GM18517 (cell line): ENCODE data around the gene MBNL3.
A peak's percentile ranks its signal among the peaks of the same experiment; 100 is the strongest.
"Not testable (repeated sequence)": the region's sequence is repeated elsewhere in the genome, so short reads cannot be mapped to it uniquely, and the experiment has no call there.

Source experiments
- ATAC-seq: cut with Tn5 transposase; IDR thresholded peaks from one replicate; pipeline ENCODE4 v1.9.1; 2021; ENCODE audit warnings: mild to moderate bottlenecking, moderate library complexity; ENCODE audit not compliant: unreplicated experiment

Gene MBNL3

DNA sequence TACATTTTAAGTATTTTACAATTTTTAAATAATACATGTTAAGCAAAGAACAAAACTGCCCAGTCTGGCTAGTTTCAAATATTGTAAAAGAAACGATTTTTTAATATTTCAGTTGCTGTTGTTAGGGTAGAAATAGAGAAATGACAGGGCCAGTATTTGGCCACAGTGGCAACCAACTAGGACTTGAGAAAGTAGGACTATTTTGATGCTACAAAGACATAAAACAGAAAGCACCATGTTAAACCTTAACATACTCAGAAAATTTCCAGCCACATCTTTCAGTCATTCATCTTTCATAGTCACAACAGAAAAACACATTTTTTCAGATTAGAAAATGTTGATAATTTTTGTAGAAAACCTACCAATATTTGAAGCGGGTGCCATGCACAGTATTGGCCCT lies 104.5 kb downstream of the MBNL3 start:
- no peak for ATAC-seq

DNA sequence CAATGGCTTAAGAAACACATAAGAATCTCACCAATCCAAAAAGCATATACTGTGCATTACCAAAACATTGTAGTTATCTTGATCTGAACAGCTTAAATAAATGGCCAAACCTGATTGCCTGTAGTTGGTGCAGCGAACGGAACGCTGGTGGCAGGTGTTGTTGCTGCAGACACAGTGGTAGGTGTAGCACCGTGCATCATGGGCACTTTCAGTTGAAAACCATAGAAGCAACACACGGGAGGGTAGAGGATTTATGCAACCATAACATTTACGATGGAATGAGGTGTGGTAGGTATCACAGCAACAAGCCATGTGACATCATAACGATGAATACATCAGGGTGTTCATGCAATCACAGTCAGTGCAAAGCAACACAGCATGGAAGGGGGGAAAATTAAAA lies 106.8 kb downstream of the MBNL3 start:
- no peak for ATAC-seq

DNA sequence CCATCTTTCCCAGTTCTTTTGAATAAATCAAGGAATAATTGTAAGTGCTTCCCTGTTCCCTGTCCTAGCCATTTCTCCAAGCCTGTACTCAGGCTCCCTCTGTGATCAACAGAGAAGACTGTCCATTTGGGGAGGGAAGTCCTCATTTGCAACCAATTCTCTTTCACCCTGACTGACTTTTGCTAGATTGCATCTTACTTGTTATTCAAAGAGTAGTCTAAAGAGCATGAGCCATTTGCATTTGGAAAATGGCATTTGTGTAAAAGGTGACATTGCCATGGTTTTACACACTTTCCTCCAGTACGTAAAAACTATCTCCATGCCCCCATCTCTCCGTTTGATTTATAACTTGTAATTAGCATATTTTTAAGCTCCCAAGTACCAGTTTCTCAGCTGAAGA lies 110.6 kb downstream of the MBNL3 start:
- no peak for ATAC-seq

DNA sequence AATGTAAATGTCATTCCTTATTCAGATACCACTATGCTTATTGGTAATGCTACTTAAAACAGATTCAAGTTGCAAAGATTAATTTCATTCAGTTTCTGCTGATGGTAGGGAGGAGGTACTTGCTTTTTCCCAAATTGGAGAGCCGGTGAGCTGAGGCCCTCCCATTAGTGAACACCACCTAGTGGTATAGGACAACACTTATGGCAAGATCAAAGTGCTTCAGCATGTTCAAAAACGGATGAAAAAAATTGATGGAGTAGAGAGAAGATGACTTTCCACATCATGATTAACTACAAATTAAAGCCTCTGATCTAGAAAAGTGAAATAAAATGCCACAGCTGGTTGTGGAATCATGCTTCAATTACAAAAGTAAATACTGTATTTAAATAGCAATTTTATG lies 112.9 kb downstream of the MBNL3 start:
- no peak for ATAC-seq

DNA sequence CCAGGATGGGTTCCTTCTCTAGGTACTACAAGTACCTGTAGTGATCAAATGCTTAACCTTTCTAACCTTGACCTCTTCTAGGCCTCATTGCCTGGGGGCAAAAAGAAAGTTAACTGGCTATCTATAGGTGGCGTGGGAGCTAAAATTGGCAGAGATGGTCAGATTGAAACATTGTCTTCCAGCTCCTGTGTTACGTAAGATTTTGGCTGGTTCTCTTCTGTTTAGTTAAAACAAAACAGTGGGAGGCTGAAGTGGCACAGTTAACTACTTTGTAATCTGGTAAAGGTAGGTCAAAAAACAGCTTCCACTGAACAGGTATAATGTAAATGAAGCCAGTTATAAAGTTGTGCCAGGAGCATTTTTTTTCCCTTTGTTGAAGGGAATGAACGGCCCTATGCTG lies 115.2 kb downstream of the MBNL3 start:
- no peak for ATAC-seq

DNA sequence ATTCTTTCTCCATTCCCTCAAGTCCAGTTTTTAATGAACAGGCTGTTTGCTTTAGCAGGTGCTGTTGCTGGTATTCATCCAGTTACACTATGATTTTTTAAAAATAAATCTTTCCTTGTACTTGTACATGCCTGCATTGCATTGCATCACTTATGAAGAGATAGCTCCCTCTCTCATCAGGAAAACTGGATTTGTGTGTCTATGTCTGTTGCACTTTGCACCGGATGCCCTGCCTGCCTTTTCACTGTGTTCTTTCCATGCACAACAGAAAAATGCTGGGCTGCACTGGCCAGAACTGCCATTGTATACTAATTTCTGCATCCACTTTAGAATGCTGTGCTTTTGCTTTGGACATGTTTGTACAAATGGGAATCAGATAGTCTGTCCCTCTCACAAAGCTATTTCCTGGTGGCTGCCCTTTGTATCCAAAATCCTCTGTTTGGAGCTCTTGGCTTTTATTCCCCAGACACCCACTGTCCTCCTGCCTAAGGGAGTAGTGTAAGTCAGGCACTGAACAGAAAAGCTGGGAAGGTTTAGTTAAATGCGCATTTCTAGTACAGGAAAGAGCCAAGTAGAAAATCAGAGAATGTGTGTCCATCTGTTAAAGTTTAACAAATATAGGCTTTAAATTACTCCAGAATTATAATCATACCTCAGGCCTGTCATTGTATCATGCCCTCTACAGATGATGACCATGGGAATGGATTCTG lies 119.1 kb downstream of the MBNL3 start:
- ATAC-seq: no peak

DNA sequence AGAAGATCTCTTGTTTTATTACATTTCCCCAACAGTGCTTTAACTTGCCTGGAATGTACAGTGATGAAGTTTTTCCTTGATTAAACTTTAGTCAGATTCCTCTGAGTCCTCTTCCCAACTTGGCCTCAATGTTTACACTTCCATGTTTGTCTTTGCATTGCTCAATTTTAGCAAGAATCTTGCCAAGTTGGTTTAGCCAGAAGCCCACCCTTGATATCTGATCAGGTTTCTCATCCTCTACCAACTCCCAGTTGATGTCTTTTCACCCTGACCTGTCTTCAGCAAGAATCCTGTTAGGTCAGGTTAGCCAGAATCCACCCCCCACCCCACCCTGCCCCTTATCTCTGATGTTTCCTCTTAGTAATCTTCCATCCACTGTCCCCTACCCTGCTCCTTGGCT lies 120.9 kb downstream of the MBNL3 start:
- ATAC-seq: no peak

DNA sequence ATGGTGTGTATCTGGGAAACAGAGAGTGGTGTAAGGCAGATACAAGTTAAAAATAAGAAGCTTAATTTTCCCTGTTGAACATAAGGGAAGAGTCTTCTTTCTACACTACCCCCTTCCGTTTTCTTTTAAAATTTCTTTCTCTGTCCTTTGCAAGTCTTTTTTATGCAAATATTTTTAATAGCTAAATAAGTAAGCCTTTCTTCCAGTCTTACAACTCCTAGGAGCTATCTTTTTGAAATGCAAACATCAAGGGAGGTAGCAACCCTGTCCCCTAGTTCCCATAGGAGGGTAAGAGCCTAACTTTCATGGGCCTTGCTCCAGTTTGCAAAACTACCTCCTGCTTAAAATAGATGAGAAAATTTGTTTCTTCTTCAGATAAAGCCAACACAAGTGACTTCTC lies 121.5 kb downstream of the MBNL3 start:
- ATAC-seq: no peak

DNA sequence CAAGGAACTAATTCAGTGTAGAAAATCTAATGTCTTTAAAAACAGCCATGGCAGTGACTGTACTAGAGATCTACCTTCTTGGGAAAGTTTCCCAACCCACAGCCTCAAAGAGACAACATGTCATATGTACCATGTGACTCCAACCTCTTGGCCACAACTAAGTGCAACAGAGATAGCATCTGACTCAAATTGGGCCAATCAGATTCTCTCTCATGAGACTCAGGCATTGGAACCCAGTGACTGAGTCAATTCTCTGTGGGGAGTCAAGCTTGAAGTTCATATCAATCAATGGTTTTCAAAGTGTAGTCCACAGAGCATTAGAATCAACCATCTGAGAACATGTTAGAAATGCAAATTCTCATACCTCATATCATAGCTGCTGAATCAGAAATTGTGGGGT lies 123.3 kb downstream of the MBNL3 start:
- no peak for ATAC-seq

DNA sequence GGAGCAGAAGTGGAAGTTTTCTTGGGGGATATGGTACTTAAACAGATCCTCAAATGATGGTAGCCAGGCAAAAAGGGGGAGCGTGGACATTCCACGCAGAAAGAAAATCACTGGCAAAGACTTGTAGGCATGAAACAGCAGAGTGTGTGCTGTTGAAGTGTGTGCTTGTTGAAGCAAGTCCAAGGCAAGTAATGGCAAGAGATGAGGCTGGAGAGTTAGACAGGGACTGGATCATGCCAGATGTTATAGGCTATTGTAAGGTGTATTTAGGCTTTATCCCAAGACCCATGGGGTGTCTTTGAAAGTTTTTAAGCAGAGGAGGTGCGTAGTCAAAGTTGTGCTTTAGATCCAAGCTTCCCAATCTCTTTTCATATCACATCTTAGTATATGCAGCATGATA lies 124.5 kb downstream of the MBNL3 start:
- ATAC-seq: no peak

DNA sequence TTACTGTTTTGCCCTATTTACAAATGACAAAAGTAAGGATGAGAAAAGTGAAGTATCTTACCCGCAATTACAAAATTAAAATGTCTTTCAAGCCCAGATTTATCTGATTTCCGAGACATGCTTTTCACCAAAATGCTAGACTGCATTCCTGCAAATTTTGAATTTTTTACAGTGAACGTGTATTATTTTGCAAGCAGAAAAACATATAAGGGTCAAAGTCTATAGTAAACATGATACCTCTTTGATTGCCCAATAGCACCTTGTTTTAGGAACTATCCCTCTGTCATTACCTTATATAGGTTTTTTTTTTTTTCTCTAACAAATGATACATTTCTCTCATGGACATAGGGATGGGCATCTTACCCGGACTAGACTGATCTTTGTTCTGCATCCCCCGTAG lies 135.4 kb downstream of the MBNL3 start:
- ATAC-seq: no peak

DNA sequence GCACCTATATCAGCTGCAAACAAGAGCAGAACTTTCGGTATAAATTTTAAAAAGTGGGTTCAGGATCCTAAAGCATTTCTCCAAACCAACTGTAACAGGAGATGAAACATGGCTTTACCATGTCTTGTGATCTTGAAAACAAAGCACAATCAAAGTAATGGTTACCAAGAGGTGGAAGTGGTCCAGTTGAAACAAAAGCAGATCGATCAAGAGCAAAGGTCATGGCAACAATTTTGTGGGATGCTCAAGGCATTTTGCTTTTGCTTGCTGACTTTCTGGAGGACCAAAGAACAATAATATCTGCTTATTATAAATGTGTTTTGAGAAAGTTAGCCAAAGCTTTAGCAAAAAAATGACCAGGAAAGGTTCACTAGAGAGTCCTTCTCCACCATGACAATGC lies 152.7 kb downstream of the MBNL3 start:
- no peak for ATAC-seq

DNA sequence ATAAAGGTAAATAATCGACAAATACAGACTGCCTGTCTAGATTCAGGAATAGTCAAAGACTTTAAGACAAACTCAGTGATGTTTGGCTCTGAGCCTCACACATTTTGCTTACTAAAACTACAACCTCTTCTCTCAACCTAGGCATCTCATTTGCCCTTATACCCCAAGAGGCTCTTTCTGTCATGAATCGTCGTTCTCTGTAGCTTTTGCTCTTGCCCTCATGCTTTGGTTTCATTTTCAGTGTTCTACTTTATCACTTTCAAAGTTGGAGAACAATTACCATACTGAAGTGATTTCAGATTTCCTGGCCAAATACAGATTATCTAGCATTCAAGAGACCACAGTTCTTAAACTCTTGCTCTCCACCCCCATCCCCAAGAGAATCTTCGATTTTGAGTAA lies 155.5 kb downstream of the MBNL3 start:
- peak; percentile 55 for ATAC-seq

DNA sequence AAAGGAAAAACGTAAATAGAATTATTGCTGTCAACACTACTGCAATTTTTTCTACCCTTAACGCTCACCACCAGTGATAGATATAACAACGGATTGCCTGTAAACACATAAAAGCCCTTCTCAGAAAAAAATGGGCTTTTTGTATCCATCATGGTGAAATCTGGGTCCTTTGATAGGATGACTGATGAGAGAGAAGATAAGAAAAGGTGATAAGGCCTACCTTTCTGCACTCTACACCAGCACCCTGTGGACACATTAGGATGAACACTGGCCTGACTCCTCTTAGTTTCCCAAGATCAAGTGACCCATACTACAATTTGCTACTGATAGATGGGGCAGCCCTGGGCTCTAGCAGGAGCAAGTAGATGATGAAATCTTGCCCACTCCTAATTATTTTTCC lies 157.3 kb downstream of the MBNL3 start:
- ATAC-seq: no peak

DNA sequence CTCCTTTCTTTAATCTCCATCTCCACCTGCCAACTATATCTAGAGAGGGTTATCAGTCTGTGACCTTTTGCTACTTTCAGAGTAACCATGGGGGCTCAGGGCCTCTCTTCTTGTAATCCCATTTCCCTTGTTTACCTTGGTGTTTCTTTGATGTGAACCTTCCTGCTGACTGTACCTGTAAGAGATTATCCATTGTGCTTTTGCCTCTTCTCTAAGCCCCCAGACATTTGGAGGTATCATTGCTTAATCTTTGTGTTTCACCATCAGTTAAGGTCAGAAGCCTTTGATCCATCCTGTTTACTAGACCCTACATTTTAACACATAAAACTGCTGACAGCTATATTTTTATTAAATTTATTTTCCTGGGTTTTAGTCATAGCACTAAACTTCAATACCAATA lies 157.8 kb downstream of the MBNL3 start:
- no peak for ATAC-seq

DNA sequence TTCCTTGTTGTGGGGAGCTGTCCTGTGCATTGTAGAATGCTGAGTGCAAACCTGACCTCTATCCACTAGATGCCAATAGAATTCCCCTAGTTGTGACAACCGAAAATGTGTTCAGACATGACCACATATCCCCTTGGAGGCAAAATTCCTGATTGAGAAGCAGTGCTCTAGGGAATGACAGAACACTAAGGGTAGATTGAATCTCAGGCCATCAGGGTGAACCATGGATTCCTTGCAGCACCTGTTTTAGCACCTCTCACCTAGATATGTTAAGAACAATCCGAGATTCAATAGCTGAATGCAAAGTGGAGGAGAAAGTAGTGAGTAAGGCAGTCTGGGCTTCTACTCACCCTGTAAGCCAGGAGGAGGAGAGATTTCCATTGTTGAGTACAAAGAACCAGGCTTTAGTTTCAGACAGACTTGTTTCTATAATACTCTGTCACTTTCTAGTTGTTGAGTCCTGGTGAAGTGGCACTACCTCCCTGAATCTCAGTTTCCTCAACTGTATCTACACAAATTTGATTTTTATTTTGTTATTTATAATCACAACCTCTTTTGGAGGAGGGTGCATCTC lies 158.6 kb downstream of the MBNL3 start:
- ATAC-seq: no peak

DNA sequence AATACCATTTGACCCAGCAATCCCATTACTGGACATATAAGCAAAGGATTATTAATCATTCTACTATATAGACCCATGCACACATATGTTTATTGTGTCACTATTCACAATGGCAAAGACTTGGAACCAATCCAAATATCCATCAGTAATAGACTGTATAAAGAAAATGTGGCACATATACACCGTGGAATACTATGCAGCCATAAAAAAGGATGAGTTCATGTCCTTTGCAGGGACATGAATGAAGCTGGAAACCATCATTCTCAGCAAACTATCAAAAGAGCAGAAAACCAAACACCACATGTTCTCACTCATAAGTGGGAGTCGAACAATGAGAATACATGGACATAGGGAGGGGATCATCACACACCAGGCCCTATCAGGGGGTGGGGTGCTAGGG lies 161.9 kb downstream of the MBNL3 start:
- ATAC-seq: not testable (repeated sequence)
